H9 (cell line): Measurements from ENCODE around the gene ACTR10. TPM values are rescaled to one million over a fixed set of nuclear protein-coding genes. Genes with fewer than 3 reads are reported as not detected.

Source experiments
- DNase-seq: peaks from one replicate; pipeline ENCODE4 v3.0.0-alpha.2; 2017
- H2AFZ ChIP-seq: one replicate; pipeline ENCODE4 v1.6.1; 2013; ENCODE audit warnings: mild to moderate bottlenecking, low read length, control low read depth, moderate library complexity
- H2AK5ac ChIP-seq: 2 replicates; pipeline ENCODE4 v1.6.1; 2013; ENCODE audit warnings: low read length, control low read depth, mixed read lengths; ENCODE audit not compliant: insufficient read length
- H2BK120ac ChIP-seq: one replicate; pipeline ENCODE4 v1.6.1; 2013; ENCODE audit warnings: low read depth, mild to moderate bottlenecking, low read length, control low read depth, inconsistent platforms; ENCODE audit not compliant: poor library complexity, severe bottlenecking
- H2BK12ac ChIP-seq: 2 replicates; pipeline ENCODE4 v1.6.1; 2013; ENCODE audit warnings: low read length, control low read depth, mixed read lengths, low read depth; ENCODE audit not compliant: insufficient read length
- H2BK15ac ChIP-seq: 2 replicates; pipeline ENCODE4 v1.6.1; 2013; ENCODE audit warnings: low read depth, low read length, control low read depth
- H2BK20ac ChIP-seq: one replicate; pipeline ENCODE4 v1.6.1; 2013; ENCODE audit warnings: low read depth, mild to moderate bottlenecking, low read length, control low read depth, inconsistent platforms; ENCODE audit not compliant: poor library complexity, severe bottlenecking
- H2BK5ac ChIP-seq: 2 replicates; pipeline ENCODE4 v1.6.1; 2013; ENCODE audit warnings: low read length, control low read depth, mixed read lengths; ENCODE audit not compliant: insufficient read length
- H3K14ac ChIP-seq: 2 replicates; pipeline ENCODE4 v1.6.1; 2013; ENCODE audit warnings: low read length, control low read depth; ENCODE audit not compliant: insufficient read depth
- H3K18ac ChIP-seq: 2 replicates; pipeline ENCODE4 v1.6.1; 2013; ENCODE audit warnings: low read depth, mild to moderate bottlenecking, mixed read lengths, low read length, control low read depth; ENCODE audit not compliant: insufficient read length
- H3K23ac ChIP-seq: 2 replicates; pipeline ENCODE4 v1.6.1; 2013; ENCODE audit warnings: low read length, control low read depth, mixed read lengths, low read depth; ENCODE audit not compliant: insufficient read length
- H3K23me2 ChIP-seq: 2 replicates; pipeline ENCODE4 v1.6.1; 2013; ENCODE audit warnings: low read depth, mild to moderate bottlenecking, mixed read lengths, low read length, control low read depth; ENCODE audit not compliant: insufficient read length, poor library complexity, severe bottlenecking
- H3K27ac ChIP-seq: 2 replicates; pipeline ENCODE4 v1.5.1; 2013; ENCODE audit warnings: low read length, control low read depth, mixed read lengths, low read depth; ENCODE audit not compliant: insufficient read length
- H3K27me3 ChIP-seq: 2 replicates; pipeline ENCODE4 v1.6.1; 2013; ENCODE audit warnings: low read length, control low read depth, inconsistent platforms; ENCODE audit not compliant: insufficient read depth
- H3K4ac ChIP-seq: 2 replicates; pipeline ENCODE4 v1.6.1; 2013; ENCODE audit warnings: low read depth, mild to moderate bottlenecking, control low read depth, inconsistent platforms, low read length, moderate library complexity
- H3K4me1 ChIP-seq: 2 replicates; pipeline ENCODE4 v1.6.1; 2013; ENCODE audit warnings: low read length, control low read depth, inconsistent platforms; ENCODE audit not compliant: insufficient read depth
- H3K4me2 ChIP-seq: 2 replicates; pipeline ENCODE4 v1.6.1; 2013; ENCODE audit warnings: low read length, control low read depth, mixed read lengths; ENCODE audit not compliant: insufficient read length, insufficient read depth
- H3K56ac ChIP-seq: 2 replicates; pipeline ENCODE4 v1.6.1; 2013; ENCODE audit warnings: low read depth, mild to moderate bottlenecking, mixed read lengths, low read length, control low read depth; ENCODE audit not compliant: insufficient read length
- H3K79me1 ChIP-seq: 2 replicates; pipeline ENCODE4 v1.6.1; 2013; ENCODE audit warnings: low read depth, mild to moderate bottlenecking, moderate library complexity, low read length, control low read depth, inconsistent platforms; ENCODE audit not compliant: insufficient read depth, poor library complexity, severe bottlenecking
- H3K79me2 ChIP-seq: 2 replicates; pipeline ENCODE4 v1.6.1; 2013; ENCODE audit warnings: low read length, control low read depth, inconsistent platforms; ENCODE audit not compliant: insufficient read depth
- H3K9ac ChIP-seq: 2 replicates; pipeline ENCODE4 v1.6.1; 2013; ENCODE audit warnings: low read length, control low read depth, mixed read lengths; ENCODE audit not compliant: insufficient read length; ENCODE audit errors: extremely low read depth
- H3K9me3 ChIP-seq: one replicate; pipeline ENCODE4 v1.6.1; 2013; ENCODE audit warnings: low read depth, low read length, inconsistent platforms; ENCODE audit not compliant: control insufficient read depth
- H3T11ph ChIP-seq: one replicate; pipeline ENCODE4 v1.6.1; 2013; ENCODE audit warnings: mild to moderate bottlenecking, low read length, control low read depth, inconsistent platforms
- H4K20me1 ChIP-seq: one replicate; pipeline ENCODE4 v1.6.1; 2013; ENCODE audit not compliant: control insufficient read depth, insufficient read length, insufficient read depth
- H4K5ac ChIP-seq: 2 replicates; pipeline ENCODE4 v1.6.1; 2013; ENCODE audit warnings: low read depth, mild to moderate bottlenecking, mixed read lengths, low read length, control low read depth; ENCODE audit not compliant: insufficient read length
- H4K8ac ChIP-seq: replicated peaks from 2 replicates; pipeline ENCODE4 v1.6.1; 2013; ENCODE audit warnings: low read length, control low read depth, mixed read lengths, low read depth; ENCODE audit not compliant: insufficient read length
- H4K91ac ChIP-seq: 2 replicates; pipeline ENCODE4 v1.6.1; 2013; ENCODE audit warnings: low read depth, mild to moderate bottlenecking, moderate library complexity, mixed read lengths, low read length, control low read depth; ENCODE audit not compliant: insufficient read length
- H3K27ac Mint-ChIP-seq, 3 experiments: 2 replicates in 2 of 3; 3 replicates in 1 of 3; pipeline ENCODE4 v1.8.0; 2020 to 2021; ENCODE audit warnings: mixed read lengths in 3 of 3, mild to moderate bottlenecking in 1 of 3, moderate library complexity in 1 of 3
- H3K27me3 Mint-ChIP-seq: 2 replicates; pipeline ENCODE4 v1.8.0; 2021; ENCODE audit warnings: low read depth, mild to moderate bottlenecking, moderate library complexity, mixed read lengths
- H3K36me3 Mint-ChIP-seq, 3 experiments: 2 replicates in 2 of 3; 3 replicates in 1 of 3; pipeline ENCODE4 v1.8.0; 2020 to 2021; ENCODE audit warnings: low read depth in 3 of 3, mixed read lengths in 3 of 3; ENCODE audit not compliant: insufficient read depth in 1 of 3
- H3K4me1 Mint-ChIP-seq, 2 experiments: 2 replicates each; pipeline ENCODE4 v1.8.0; 2020; ENCODE audit warnings: mixed read lengths in 2 of 2
- H3K4me3 Mint-ChIP-seq, 2 experiments: 2 replicates in 1 of 2; 3 replicates in 1 of 2; pipeline ENCODE4 v1.8.0; 2020 to 2021; ENCODE audit warnings: mild to moderate bottlenecking in 2 of 2, mixed read lengths in 2 of 2, moderate library complexity in 1 of 2
- H3K9me3 Mint-ChIP-seq, 2 experiments: 2 replicates in 1 of 2; 3 replicates in 1 of 2; pipeline ENCODE4 v1.8.0; 2020; ENCODE audit warnings: mild to moderate bottlenecking in 2 of 2, mixed read lengths in 2 of 2, moderate library complexity in 1 of 2
- total RNA-seq: library from RNA; stranded (reverse); gene quantifications from 2 replicates; pipeline ENCODE4 v1.2.1, GENCODE V29; 2021
- TF ChIP-seq, protein P1 (sequence below): fragments of 200-600 bp; sonication (generic); conservative IDR thresholded peaks from 3 replicates; pipeline ENCODE4 v1.8.0; 2021; ENCODE audit warnings: antibody characterized with exemption, mild to moderate bottlenecking

ACTR10 gene
- total RNA-seq, 1 experiment from 2014 or later: 41.0 TPM

DNA sequence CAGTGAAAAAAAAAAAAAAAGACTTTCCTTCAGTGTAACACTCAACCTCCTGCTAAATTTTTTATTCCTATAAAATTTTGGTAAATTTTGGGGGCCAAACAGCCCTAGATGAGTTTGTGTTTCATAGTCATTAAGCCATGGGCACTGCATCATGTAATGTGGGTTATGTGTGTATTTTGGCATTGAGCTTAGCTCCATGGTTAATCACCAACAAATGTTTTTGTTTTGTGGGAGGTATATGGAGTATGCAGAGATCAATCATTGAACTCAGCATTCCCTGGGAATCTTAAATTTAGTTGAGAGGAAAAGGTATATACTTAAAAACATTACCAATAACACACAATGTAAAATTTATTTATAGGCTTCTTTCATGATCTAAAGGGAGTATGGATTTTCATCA lies 39.4 kb upstream of the ACTR10 start:
- Histone ChIP-seq H3K18ac (no peak overlapping the region), H3K79me2 (no peaks in the 10 kb centered on the region), H2BK120ac (no peak overlapping the region), H4K91ac (no peak overlapping the region), H2BK5ac (no peak overlapping the region), H3K27me3 (no peaks in the 10 kb centered on the region), H2AFZ (no peak overlapping the region), H4K20me1 (no peaks in the 10 kb centered on the region), H3K9me3 (no peaks in the 10 kb centered on the region), H3K27ac (no peak overlapping the region), H2BK20ac (no peak overlapping the region), H2AK5ac (no peak overlapping the region), H4K8ac (no peak overlapping the region), H2BK12ac (no peak overlapping the region), H3K4me2 (no peak overlapping the region), H3T11ph (no peak overlapping the region), H4K5ac (no peak overlapping the region), H3K23ac (no peak overlapping the region), H3K23me2 (no peaks in the 10 kb centered on the region), H3K9ac (no peak overlapping the region), H3K4ac (no peak overlapping the region), H3K56ac (no peak overlapping the region), H3K14ac (no peak overlapping the region), H3K4me1 (no peaks in the 10 kb centered on the region), H3K79me1 (no peaks in the 10 kb centered on the region), H2BK15ac (no peak overlapping the region)
- Mint-ChIP-seq H3K36me3 (no peaks in the 10 kb centered on the region), H3K4me3 (no peak overlapping the region), H3K27me3 (no peaks in the 10 kb centered on the region; the same call in 1 of the 2 replicates), H3K9me3 (no peaks in the 10 kb centered on the region), H3K27ac (no peak overlapping the region), H3K4me1 (peaks cover 3 to 5% of the 10 kb centered on the region in 2 experiments)
- no peak for DNase-seq
- TF ChIP-seq, protein P1, sequence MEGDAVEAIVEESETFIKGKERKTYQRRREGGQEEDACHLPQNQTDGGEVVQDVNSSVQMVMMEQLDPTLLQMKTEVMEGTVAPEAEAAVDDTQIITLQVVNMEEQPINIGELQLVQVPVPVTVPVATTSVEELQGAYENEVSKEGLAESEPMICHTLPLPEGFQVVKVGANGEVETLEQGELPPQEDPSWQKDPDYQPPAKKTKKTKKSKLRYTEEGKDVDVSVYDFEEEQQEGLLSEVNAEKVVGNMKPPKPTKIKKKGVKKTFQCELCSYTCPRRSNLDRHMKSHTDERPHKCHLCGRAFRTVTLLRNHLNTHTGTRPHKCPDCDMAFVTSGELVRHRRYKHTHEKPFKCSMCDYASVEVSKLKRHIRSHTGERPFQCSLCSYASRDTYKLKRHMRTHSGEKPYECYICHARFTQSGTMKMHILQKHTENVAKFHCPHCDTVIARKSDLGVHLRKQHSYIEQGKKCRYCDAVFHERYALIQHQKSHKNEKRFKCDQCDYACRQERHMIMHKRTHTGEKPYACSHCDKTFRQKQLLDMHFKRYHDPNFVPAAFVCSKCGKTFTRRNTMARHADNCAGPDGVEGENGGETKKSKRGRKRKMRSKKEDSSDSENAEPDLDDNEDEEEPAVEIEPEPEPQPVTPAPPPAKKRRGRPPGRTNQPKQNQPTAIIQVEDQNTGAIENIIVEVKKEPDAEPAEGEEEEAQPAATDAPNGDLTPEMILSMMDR: no peak
